ENCODE results near the gene TIGAR.

TIGAR gene, protein sequence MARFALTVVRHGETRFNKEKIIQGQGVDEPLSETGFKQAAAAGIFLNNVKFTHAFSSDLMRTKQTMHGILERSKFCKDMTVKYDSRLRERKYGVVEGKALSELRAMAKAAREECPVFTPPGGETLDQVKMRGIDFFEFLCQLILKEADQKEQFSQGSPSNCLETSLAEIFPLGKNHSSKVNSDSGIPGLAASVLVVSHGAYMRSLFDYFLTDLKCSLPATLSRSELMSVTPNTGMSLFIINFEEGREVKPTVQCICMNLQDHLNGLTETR

GRCh38 chr12:4320853-4321701, at the start of gene TIGAR:
Gene TIGAR, plus strand, starts transcription at chr12:4321213. Its CDS starts 59 bp downstream, at chr12:4321272.
- FAIRE-seq = no peak

DNA sequence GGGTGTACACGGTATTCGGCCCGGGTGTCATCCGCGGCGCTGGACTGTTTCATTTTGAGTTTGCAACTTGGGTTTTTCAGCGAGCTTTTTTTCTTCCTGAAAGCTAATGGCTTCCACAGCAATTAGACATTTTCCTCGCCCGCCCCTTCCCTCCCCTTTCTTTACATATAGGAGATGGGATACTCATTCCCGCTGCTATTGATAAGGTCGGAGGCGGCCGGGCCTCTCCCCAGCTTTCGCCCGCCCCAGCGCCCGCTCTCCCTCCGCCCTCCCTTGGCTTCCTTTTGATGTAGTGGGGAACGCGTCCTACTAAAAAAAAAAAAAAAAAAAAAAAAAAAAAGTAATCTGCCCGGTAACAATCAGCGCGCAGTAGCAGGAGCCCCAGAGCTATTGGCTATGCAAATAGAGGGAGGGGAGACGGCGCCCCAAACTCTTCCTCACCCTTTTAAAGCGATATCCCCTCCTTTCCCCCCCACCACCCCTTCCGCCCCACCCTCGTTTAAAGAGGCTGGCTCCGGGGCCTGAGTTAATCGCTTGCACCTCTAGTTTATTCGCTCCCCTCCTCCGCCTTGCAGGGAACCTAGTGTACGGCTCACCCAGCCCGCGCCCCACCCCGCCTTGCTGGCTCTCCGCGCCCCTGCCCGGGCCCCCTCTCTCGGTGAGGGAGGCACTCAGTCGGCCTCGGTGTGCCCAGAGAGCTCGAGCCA, 49.1 kb upstream of the TIGAR start:
- no peak for FAIRE-seq

DNA sequence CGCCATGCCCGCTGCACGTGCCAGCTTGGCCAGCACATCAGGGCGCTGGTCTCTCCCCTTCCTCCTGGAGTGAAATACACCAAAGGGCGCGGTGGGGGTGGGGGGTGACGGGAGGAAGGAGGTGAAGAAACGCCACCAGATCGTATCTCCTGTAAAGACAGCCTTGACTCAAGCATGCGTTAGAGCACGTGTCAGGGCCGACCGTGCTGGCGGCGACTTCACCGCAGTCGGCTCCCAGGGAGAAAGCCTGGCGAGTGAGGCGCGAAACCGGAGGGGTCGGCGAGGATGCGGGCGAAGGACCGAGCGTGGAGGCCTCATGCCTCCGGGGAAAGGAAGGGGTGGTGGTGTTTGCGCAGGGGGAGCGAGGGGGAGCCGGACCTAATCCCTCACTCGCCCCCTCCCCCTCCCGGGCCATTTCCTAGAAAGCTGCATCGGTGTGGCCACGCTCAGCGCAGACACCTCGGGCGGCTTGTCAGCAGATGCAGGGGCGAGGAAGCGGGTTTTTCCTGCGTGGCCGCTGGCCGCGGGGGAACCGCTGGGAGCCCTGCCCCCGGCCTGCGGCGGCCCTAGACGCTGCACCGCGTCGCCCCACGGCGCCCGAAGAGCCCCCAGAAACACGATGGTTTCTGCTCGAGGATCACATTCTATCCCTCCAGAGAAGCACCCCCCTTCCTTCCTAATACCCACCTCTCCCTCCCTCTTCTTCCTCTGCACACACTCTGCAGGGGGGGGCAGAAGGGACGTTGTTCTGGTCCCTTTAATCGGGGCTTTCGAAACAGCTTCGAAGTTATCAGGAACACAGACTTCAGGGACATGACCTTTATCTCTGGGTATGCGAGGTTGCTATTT, 48.4 kb upstream of the TIGAR start:
- FAIRE-seq = no peak

GRCh38 chr12:4273273-4273651, 47.8 kb upstream of the TIGAR start:
- FAIRE-seq = no peak

GRCh38 chr12:4273652-4274395, 47.2 kb upstream of the TIGAR start, which contains the start of gene CCND2:
Gene CCND2, plus strand, starts transcription at chr12:4273762. Its CDS starts 279 bp downstream, at chr12:4274041.
- FAIRE-seq = no peak

DNA sequence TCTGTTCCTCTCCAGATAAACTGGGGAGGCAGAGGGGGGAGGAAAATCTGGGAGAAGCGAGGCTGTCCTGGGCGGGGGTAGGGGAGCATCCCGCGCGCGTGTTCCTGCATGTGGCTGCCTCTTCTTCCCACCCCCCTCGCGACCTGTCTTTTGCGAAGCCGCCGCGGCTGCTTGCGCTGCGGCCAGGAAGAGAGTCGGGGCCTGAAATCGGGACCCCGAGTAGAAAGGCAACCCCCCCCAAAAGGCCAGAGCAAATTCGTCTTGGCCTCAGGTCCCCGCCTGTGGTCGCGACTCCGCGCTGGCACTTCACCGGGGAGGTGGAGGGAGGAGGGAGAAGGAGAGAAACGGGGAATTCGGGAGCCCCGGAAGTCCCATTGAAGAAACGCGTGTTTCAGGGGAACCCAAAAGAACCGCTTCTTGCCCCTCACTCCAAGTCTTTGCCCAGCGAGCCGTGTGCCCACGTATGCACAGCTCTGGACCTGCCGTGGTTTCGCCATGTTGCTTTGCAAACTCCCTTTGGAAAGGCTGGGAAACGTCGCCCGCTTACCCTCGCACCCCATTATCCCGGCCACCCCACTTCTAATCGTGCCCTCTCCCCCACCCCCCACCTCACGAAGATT, 46.5 kb upstream of the TIGAR start:
- FAIRE-seq = no peak

DNA sequence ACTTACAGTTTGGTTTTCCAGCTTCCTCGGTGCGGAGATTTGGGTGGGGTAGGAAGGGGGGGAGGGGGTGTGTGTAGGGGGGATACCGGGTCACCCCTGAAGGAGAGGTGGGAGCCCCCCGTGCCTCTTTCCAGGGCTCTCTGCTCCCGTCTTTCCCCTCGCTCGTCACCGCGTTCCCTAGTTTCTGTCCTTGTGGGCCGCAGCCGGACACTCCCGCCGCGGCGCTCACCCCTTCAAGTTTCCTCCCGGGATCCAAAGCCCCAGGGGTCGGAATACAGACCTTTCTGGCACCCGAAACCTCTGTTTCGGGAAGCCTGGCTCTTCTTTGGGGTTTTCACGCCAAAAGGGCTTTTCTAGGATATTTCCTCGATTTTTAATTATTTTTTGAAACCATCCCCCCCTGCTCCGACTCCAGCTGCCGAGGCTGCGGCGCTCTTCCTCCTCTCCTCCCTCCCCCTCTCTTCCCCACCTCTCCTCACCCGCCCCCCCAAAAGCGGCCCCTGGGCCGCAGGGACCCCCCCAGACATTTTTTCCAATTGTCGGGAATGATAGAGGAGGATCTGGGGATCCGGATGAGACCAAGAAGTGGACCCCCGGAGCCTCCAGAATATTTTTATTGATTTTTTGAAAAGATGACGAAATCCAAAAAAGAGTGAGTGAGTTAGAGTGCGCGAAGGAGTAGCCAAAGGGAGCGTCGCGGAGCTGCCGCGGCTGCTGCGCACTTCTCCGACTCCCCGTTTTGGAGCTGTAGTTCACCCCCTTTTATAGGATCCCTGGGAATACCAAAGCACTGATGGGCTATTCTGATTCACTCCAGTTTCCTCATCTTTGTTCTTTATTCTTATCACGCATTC, 45.8 kb upstream of the TIGAR start:
- FAIRE-seq = no peak

GRCh38 chr12:4275870-4276301, 45.1 kb upstream of the TIGAR start:
- FAIRE-seq = no peak

DNA sequence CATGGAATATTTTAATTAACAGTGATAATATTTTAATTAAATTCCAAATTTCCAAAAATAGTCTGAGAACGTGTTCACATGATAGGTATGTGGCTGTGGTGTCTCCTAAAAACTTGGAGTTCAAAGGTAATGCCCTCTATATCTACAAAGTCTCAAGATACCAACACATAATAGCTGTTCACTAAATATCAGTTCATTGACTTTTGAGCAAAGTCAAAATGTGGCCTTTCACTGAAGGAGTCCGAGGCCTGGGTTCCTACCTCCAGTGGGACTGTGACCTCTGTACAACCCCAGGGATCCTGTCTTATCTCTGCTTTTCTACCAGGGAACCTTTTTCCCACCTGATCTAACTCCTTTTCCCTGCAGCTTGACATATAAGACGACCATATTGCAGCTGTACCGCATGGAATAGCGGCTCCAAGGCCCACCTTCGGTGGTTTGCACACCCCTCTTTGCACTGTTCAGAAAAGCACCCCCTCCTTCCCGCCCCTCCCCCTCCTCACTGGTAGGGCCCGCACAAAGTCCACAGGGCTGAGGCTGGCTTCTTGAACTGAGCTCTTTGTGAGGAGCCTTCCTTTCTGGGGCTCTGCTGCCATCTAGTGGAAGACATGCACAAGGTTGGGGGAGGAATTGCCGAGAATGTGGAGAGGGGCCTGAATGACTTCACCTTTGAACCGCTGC, 44.3 kb upstream of the TIGAR start:
- FAIRE-seq = peak; percentile 30

- FAIRE-seq = no peak
Measured at GRCh38 chr12:4277205-4277543, 43.8 kb upstream of the TIGAR start.

- no peak for FAIRE-seq
Measured at GRCh38 chr12:4277857-4278256, 43.2 kb upstream of the TIGAR start.

DNA sequence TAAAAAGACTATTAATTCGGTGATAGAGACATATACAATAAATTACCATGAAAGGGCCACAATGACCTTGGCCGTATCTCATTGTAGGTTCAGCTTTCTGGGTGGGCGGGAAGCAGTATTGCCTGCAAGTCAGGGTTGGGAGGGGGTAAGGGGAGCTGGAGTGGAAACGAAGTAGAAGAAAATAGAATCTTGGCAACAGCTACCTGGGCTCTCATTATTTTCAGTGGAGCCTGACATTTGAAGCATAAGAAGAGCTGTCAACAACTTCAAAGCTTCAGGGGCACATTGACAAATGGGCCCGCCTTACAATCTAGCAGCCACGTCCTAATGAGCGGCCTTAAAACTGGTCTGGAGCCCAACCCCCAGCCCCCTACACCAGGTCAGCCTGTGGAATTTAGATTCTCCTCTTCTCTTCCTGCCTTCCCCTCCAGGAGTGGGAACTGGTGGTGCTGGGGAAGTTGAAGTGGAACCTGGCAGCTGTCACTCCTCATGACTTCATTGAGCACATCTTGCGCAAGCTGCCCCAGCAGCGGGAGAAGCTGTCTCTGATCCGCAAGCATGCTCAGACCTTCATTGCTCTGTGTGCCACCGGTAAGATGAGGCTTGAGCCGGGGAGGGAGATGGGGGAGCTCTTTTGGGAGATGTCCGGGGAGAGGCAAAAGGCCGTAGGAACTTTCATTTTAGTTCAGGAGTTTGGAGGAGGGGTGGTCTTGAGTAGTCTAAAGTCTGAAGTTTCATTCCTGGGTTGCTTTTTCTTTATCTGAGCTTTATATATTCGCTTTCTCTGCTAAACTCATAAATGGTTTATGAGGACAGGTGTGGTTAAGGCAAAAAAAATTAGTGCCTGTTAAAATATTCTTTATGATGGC, 42.5 kb upstream of the TIGAR start:
- no peak for FAIRE-seq

GRCh38 chr12:4279198-4279690, 41.8 kb upstream of the TIGAR start:
- FAIRE-seq = no peak

DNA sequence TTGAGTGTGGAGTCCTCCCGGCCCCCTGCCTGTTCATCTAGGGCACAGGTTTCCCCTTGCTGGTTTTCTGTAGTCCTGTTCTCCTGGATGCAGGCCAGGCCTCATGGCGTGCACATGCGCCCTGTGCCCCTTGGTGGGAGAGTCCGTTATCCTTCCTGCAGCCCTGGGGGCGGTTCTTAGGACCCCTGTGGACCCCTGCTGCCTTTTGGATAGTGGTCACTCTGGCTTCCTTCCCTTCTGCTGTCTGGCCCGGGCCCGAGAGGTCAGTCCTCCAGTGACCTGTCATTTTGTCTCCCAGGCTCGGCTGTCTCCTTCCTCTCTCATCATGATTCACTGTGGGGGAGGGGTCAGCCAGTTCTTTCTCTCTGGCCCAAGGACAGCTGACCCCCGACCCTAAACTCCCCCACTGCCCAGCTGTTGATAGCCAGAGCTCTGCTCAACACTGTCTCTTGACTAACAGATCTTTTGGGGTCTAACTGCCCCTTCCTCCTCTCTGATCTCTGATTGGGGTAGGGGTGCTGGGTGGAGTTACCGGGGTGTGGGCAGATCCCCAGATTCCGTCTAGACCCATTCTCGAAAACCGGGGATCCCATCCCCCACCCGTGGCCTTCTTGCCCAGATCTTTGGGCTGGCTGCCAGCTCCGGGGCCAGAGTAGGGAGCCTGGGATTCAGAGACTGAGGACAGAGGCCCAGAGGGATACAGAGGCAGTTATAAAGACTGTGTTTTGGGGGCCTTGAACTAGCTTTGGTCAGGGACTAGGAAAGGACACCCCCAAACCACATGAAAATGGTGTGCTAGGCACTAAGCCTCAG, 40.5 kb upstream of the TIGAR start:
- FAIRE-seq = no peak

DNA sequence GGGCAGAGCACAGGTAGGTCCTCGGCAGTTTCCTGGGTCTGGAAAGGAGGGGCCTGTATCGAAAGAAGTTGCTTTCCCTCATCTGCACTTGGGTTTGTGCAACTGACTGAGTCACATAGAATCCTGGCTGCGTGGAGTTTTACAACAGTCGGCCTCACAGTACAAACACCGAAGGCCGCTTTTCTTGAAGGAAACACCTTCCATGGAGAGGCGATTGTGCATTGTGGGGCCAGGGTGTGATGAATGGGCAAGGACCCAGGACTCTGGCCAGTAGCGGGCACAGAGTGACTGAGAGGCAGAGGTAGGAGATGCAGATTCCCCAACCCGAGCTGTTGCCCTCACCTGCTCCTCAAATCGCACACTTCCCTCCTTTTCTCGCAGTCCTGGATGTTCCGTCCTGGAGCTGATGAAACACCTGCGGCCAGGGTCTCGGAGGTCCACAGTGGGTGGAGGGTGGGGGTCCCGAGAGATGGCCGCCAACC, 39.8 kb upstream of the TIGAR start:
- no peak for FAIRE-seq

- no peak for FAIRE-seq
Measured at GRCh38 chr12:4282103-4282891, 38.7 kb upstream of the TIGAR start.
